Measurements from ENCODE around the gene SLC37A1.

The SLC37A1 gene

GRCh38 chr21:42566524-42567213, 53.0 kb downstream of the SLC37A1 start:
- CTCF ChIA-PET: no interaction called here
- POLR2A ChIA-PET (ENCODE audit: low non-redundant PET): no interaction called here
- no peak for TF ChIP-seq CTCF (conservative IDR thresholded peaks at IDR 0.05; ENCODE audit: low read depth)
- H3K27ac ChIP-seq: no peak overlapping the region
- no peak for DNase-seq (ENCODE audit: low spot score)

- no peak for DNase-seq (ENCODE audit: low spot score)
- CTCF ChIA-PET: no interaction called here
- no peak overlapping the region for H3K27ac ChIP-seq
- TF ChIP-seq CTCF (conservative IDR thresholded peaks at IDR 0.05; ENCODE audit: low read depth): no peak
- POLR2A ChIA-PET (ENCODE audit: low non-redundant PET): no interaction called here
Observed at GRCh38 chr21:42567214-42567555, 53.5 kb downstream of the SLC37A1 start.

DNA sequence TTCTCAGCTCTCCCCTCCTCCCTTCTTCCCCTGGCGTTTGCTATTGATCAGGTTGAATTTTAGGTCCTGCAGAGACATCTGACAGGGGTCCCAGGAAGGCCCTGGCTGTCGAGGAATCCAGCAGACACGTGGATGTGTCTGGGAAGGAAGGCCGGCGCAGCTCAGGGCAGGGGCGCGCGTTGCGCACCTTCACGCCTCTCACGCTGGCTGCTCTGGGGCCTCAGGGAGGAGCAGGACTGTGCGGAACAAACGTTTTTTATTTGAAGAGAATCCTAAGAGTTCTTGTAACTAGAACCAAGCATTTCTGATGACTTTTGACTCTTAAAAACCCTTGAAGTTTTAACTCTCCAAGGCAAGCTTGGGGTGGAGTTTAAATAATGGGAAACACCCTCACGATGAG, 54.2 kb downstream of the SLC37A1 start:
- DNase-seq (ENCODE audit: low spot score): no peak
- no peak overlapping the region for H3K27ac ChIP-seq
- ChIA-PET CTCF (no interaction called here), POLR2A (ENCODE audit: low non-redundant PET) (no interaction called here)
- TF ChIP-seq CTCF (conservative IDR thresholded peaks at IDR 0.05; ENCODE audit: low read depth): no peak

DNA sequence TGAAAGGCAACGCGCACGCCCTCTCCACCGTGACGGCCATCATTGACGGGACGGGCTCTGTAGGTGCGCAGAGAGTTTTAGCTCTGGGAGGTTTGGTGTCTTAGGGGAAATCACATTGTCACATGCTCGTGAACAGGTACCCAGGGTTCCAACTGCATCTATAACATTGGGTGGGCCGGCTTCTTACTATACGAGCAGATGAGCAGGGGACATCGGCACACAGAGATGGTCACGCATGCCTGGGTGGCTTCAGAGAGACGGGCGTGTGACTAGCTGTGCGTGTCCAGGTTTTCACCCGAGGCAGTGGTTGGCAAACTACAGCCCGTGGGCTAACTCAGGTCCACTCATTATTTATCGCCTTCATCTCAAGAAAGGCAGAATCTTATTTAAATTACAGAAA, 54.7 kb downstream of the SLC37A1 start:
- POLR2A ChIA-PET (ENCODE audit: low non-redundant PET): no interaction called here
- no peak for DNase-seq (ENCODE audit: low spot score)
- H3K27ac ChIP-seq: no peak overlapping the region
- no peak for TF ChIP-seq CTCF (conservative IDR thresholded peaks at IDR 0.05; ENCODE audit: low read depth)
- CTCF ChIA-PET: interaction anchor here (0.6 kb wide), 1 partner anchor 11 kb away, joined by 5 read pairs; no protein-coding TSS in a partner anchor

DNA sequence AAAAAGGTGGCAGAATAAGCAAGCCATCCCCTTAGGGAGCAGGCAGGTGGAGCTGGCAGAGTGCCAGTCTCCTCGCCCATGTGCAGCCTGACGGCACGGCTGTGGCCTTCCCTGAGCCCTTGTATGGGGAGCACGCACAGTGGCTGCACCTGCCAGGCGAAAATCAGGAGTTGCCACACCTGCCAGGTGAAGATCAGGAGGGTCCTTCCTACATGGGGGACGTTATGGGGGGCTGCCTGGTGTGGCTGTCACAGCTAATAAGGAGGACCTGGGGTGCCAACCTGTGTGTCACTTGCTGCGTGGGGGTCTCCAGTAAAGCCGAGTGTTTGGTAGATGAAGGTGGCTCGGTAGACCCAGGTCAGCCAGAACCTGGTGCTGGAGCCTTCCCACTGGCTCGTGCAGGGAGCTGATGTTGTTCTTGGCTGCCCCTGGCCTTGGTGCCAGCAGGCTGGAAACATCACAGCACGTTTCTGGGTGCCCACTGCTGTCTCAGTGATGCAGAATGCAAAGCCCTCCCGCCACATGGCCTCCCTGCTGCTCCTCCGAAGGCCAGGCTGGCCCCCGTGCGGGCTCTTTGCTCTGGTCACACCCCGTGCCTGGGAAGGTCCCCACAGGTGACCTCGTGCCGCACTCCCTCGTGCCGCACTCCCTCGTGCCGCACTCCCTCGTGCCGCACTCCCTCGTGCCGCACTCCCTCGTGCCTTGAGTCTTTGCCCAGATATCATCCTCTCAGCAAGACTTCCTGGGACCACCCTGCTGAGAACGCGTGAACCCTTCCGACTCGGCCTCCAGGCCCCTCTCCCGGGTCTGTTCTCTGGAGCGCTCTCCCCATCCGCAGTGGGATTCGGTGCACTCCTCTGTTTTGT, 55.4 kb downstream of the SLC37A1 start:
- POLR2A ChIA-PET (ENCODE audit: low non-redundant PET): no interaction called here
- CTCF ChIA-PET: interaction anchor here (0.6 kb wide), 1 partner anchor 11 kb away, joined by 5 read pairs; no protein-coding TSS in a partner anchor
- TF ChIP-seq CTCF (conservative IDR thresholded peaks at IDR 0.05; ENCODE audit: low read depth): no peak
- no peak for DNase-seq (ENCODE audit: low spot score)
- H3K27ac ChIP-seq: no peak overlapping the region

- no peak for DNase-seq (ENCODE audit: low spot score)
- H3K27ac ChIP-seq: no peak overlapping the region
- ChIA-PET POLR2A (ENCODE audit: low non-redundant PET) (no interaction called here), CTCF (no interaction called here)
- no peak for TF ChIP-seq CTCF (conservative IDR thresholded peaks at IDR 0.05; ENCODE audit: low read depth)
Observed at GRCh38 chr21:42569732-42570301, 56.2 kb downstream of the SLC37A1 start.

Measured in RWPE1 (cell line).